ENCODE results near the gene ANAPC15. TPM values are rescaled to one million over a fixed set of nuclear protein-coding genes. Genes with fewer than 3 reads are reported as not detected.

The ANAPC15 gene
- total and polyA plus RNA-seq, 2 of the 13 experiments (the other 11 are each of a cell fraction or from before 2014, with no cell fraction given) = 18.8 to 25.7 TPM

DNA sequence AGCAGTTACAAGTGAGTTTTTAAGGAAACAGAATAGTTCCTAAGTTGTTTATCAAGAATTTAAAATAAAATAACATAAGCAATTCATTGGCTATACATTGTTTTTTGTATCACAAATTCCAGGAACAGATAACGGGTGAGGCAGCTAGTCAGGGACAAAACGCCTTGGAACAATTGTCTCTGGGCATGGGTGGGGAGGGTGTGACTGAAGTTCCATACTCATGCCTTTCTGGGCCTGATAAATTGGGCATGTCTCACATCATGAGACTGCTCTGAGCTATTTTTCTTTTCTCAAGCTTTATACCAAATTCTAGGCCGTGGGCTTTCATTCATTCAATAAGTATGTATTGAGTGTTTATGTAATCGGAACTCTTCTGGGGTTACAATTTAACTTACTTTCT is 44.6 kb upstream of the ANAPC15 start:
- no peaks in the 10 kb centered on the region for H3K4me1 ChIP-seq (ENCODE audit: insufficient read depth, low read length)
- H3K36me3 ChIP-seq (replicated peaks in 1 of 2; ENCODE audit: control insufficient read depth in 1 of 2, insufficient read depth in 2 of 2, low read length in 2 of 2) = no peaks in the 10 kb centered on the region
- no peak for ATAC-seq
- BruUV-seq (replicated peaks) = no TSS peak
- DNase-seq (ENCODE audit: low spot score) = no peak
- ChIA-PET CTCF (ENCODE audit: low intra/inter-chr PET ratio, low total read pairs) (no interaction called here), POLR2A (no interaction called here)
- WGBS (ENCODE audit: low lambda C conversion rate) = 44% methylated on average over 4 of the region's 4 CpGs
- no peak for FAIRE-seq
- no peak overlapping the region for H2AFZ ChIP-seq (ENCODE audit: low read length)
- no peak for TF ChIP-seq NFYB (CRISPR knock-in tag; IDR thresholded peaks at IDR 0.05)
- no peak for TF ChIP-seq PRPF4 (IDR thresholded peaks at IDR 0.05; ENCODE audit: low read depth, low read length, poor library complexity, severe bottlenecking)
- TF ChIP-seq, protein P1, sequence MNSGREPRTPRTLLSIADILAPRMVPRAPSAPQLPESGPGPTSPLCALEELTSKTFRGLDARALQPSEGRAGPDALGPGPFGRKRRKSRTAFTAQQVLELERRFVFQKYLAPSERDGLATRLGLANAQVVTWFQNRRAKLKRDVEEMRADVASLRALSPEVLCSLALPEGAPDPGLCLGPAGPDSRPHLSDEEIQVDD (CRISPR knock-in tag; IDR thresholded peaks at IDR 0.05; ENCODE audit: borderline replicate concordance) = no peak
- TF ChIP-seq ZNF569 (CRISPR knock-in tag; IDR thresholded peaks at IDR 0.05; ENCODE audit: borderline replicate concordance) = no peak
- TF ChIP-seq REL (CRISPR knock-in tag; conservative IDR thresholded peaks at IDR 0.05) = no peak
- no peak for TF ChIP-seq U2AF1 (optimal IDR thresholded peaks at IDR 0.05; ENCODE audit: low read depth, low read length)
- TF ChIP-seq BRD4 (CRISPR knock-in tag; IDR thresholded peaks at IDR 0.05) = no peak
- TF ChIP-seq AHR (CRISPR knock-in tag; IDR thresholded peaks at IDR 0.05) = no peak
- no peak for TF ChIP-seq ZNF296 (CRISPR knock-in tag; conservative IDR thresholded peaks at IDR 0.05)
- no peak for TF ChIP-seq PCBP1 (IDR thresholded peaks at IDR 0.05; ENCODE audit: borderline replicate concordance, low read depth, low read length)
- no peak for TF ChIP-seq ZNF780A (CRISPR knock-in tag; IDR thresholded peaks at IDR 0.05)
- TF ChIP-seq ZBTB3 (CRISPR knock-in tag; IDR thresholded peaks at IDR 0.05; ENCODE audit: borderline replicate concordance, low read depth) = no peak
- TF ChIP-seq ZNF256 (CRISPR knock-in tag; conservative IDR thresholded peaks at IDR 0.05) = no peak
- no peak for TF ChIP-seq EEA1 (CRISPR knock-in tag; IDR thresholded peaks at IDR 0.05; ENCODE audit: borderline replicate concordance)
- no peak for TF ChIP-seq ZNF83 (CRISPR knock-in tag; IDR thresholded peaks at IDR 0.05; ENCODE audit: borderline replicate concordance)
- TF ChIP-seq POLR2AphosphoS2 (IDR thresholded peaks at IDR 0.05; ENCODE audit: low read depth, low read length) = no peak
- no peak for TF ChIP-seq ZC3H4 (CRISPR knock-in tag; IDR thresholded peaks at IDR 0.05; ENCODE audit: borderline replicate concordance)
- no peaks in the 10 kb centered on the region for H3K79me2 ChIP-seq (ENCODE audit: insufficient read depth, low read length)
- H3K4me3 ChIP-seq (replicated peaks in 1 of 3; ENCODE audit: insufficient read depth in 1 of 3, low read depth in 2 of 3, low read length in 3 of 3) = no peak overlapping the region
- H3K9me3 ChIP-seq (ENCODE audit: low read length) = no peaks in the 10 kb centered on the region
- no peak overlapping the region for H3K4me2 ChIP-seq (ENCODE audit: low read depth, low read length)
- no peaks in the 10 kb centered on the region for H3K27me3 ChIP-seq (ENCODE audit: control insufficient read depth in 1 of 2, insufficient read depth in 2 of 2, low read length in 2 of 2)
- in situ Hi-C loops (cut with HindIII; ENCODE audit: extremely low pct_ligation_motif_present, low pct_unique_long_range_greater_than_20kb) (no loop called here), intact Hi-C loops (cut with micrococcal nuclease; ENCODE audit: unreplicated experiment) (no loop called here)
- no peaks in the 10 kb centered on the region for H4K20me1 ChIP-seq (ENCODE audit: insufficient read depth, low read length)
- H3K9ac ChIP-seq (ENCODE audit: insufficient read depth, low read depth, low read length) = no peak overlapping the region
- H3K27ac ChIP-seq (ENCODE audit: extremely low read length, insufficient read depth, low read length) = no peak overlapping the region
